ENCODE measurements around the gene SLC7A7. TPM values are rescaled to one million over a fixed set of nuclear protein-coding genes. Genes with fewer than 3 reads are reported as not detected.

SLC7A7 gene
- total and polyA plus RNA-seq, 2 of the 13 experiments (the other 11 are each of a cell fraction or from before 2014, with no cell fraction given): 0.13 to 0.63 TPM

DNA sequence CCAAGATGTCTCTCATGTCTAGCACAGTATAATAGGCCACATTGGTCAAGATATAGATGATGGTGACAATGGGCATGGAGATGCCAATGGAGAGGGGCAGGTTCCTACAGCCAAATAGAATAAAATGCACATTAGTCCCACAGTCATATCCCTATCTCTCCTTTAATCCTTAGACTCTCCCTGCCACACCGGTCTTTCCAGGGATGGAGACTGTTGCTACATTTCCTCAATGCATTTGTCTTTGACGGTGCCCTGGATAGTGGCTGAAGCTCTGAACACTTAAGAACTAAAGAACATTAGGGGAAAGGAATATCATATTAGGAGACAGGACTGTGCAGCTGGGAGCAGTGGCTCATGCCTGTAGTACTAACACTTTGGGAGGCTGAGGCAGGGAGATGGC, 39.0 kb downstream of the SLC7A7 start (continued):
- TF ChIP-seq, protein P1, sequence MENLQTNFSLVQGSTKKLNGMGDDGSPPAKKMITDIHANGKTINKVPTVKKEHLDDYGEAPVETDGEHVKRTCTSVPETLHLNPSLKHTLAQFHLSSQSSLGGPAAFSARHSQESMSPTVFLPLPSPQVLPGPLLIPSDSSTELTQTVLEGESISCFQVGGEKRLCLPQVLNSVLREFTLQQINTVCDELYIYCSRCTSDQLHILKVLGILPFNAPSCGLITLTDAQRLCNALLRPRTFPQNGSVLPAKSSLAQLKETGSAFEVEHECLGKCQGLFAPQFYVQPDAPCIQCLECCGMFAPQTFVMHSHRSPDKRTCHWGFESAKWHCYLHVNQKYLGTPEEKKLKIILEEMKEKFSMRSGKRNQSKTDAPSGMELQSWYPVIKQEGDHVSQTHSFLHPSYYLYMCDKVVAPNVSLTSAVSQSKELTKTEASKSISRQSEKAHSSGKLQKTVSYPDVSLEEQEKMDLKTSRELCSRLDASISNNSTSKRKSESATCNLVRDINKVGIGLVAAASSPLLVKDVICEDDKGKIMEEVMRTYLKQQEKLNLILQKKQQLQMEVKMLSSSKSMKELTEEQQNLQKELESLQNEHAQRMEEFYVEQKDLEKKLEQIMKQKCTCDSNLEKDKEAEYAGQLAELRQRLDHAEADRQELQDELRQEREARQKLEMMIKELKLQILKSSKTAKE (CRISPR knock-in tag; IDR thresholded peaks at IDR 0.05; ENCODE audit: borderline replicate concordance): 0 out of 2 replicates have a peak, but pooled peaks have one; percentile 23
- TF ChIP-seq, protein P2, sequence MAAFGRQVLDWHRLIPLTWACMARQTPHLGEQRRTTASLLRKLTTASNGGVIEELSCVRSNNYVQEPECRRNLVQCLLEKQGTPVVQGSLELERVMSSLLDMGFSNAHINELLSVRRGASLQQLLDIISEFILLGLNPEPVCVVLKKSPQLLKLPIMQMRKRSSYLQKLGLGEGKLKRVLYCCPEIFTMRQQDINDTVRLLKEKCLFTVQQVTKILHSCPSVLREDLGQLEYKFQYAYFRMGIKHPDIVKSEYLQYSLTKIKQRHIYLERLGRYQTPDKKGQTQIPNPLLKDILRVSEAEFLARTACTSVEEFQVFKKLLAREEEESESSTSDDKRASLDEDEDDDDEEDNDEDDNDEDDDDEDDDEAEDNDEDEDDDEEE (CRISPR knock-in tag; IDR thresholded peaks at IDR 0.05): peak; percentile 17; the same call in 1 of the 2 replicates

DNA sequence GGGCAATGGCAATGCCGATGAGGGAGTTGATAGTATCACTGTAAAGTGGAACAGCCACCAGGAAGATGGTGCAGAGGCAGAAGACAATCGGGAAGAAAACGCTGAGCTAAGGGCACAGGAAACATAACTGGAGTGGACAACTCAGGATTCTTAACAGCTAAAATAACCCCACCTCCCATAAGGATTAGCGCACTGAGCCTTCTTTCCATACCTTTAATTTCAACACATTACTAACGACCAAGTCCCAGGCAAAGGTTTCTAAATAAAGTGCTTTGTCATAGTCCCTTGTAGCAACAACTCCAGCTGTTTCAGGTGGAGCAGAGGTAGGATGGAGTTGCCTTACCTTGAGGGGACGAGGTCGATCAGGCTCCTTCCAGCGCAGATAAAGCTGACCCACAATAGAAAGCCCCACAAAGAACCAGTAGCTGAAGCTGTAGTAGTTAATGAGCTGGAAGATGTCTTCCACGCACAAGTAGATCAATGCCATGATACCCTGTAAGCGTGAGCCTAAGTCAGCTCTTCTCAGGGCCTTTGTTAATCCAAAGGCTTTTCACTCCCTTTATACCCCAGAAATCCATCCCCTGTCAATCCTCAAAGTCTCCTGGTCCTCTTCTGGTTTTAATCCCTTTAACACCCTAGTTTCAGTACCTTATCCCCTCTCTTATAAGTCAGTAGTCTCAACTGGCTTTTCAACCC, 41.1 kb downstream of the SLC7A7 start:
- Histone ChIP-seq H3K9me3 (ENCODE audit: low read length) (no peaks in the 10 kb centered on the region), H3K79me2 (ENCODE audit: insufficient read depth, low read length) (no peaks in the 10 kb centered on the region), H3K36me3 (replicated peaks in 1 of 2; ENCODE audit: control insufficient read depth in 1 of 2, insufficient read depth in 2 of 2, low read length in 2 of 2) (peaks cover 28 to 31% of the 10 kb centered on the region in 2 experiments), H3K27ac (ENCODE audit: extremely low read length, insufficient read depth, low read length) (no peak overlapping the region), H4K20me1 (ENCODE audit: insufficient read depth, low read length) (no peaks in the 10 kb centered on the region), H3K4me1 (ENCODE audit: insufficient read depth, low read length) (peaks cover 12% of the 10 kb centered on the region; the same call in 1 of the 2 replicates), H3K9ac (ENCODE audit: insufficient read depth, low read depth, low read length) (no peak overlapping the region), H3K4me3 (replicated peaks in 1 of 3; ENCODE audit: insufficient read depth in 1 of 3, low read depth in 2 of 3, low read length in 3 of 3) (no peak overlapping the region), H2AFZ (ENCODE audit: low read length) (no peak overlapping the region), H3K4me2 (ENCODE audit: low read depth, low read length) (no peak overlapping the region), H3K27me3 (ENCODE audit: control insufficient read depth in 1 of 2, insufficient read depth in 2 of 2, low read length in 2 of 2) (no peaks in the 10 kb centered on the region)
- intact Hi-C loops (cut with micrococcal nuclease; ENCODE audit: unreplicated experiment) (no loop called here), in situ Hi-C loops (cut with HindIII; ENCODE audit: extremely low pct_ligation_motif_present, low pct_unique_long_range_greater_than_20kb) (loop anchor here (10.0 kb wide), 1 partner anchor 81 kb away; no protein-coding TSS in a partner anchor)
- ATAC-seq (no peak), FAIRE-seq (no peak), DNase-seq (ENCODE audit: low spot score) (no peak)
- no TSS peak for BruUV-seq (replicated peaks)
- POLR2A ChIA-PET: interaction anchor here (0.5 to 3.1 kb wide), 12 partner anchors 8 to 233 kb away, joined by 3 to 22 read pairs (median 4); partner anchors contain the start of genes DAD1 and OXA1L
- WGBS (ENCODE audit: low lambda C conversion rate): 95% methylated on average over 10 of the region's 10 CpGs
- CTCF ChIA-PET (ENCODE audit: low intra/inter-chr PET ratio, low total read pairs): no interaction called here
- TF ChIP-seq TCF7L2 (IDR thresholded peaks at IDR 0.05; ENCODE audit: low read depth, low read length) (no peak), ZNF841 (CRISPR knock-in tag; IDR thresholded peaks at IDR 0.05; ENCODE audit: borderline replicate concordance) (no peak), SNAI1 (CRISPR knock-in tag; IDR thresholded peaks at IDR 0.05; ENCODE audit: borderline replicate concordance) (no peak), ZNF746 (CRISPR knock-in tag; IDR thresholded peaks at IDR 0.05) (no peak), MAFK (conservative IDR thresholded peaks at IDR 0.05 in 1 of 2, IDR thresholded peaks at IDR 0.05 in 1 of 2; ENCODE audit: low read length in 2 of 2) (peak in 1 of 2 experiments; percentile 24; a peak in 1 of 4 replicates), SSRP1 (CRISPR knock-in tag; IDR thresholded peaks at IDR 0.05) (no peak), NFE2L2 (IDR thresholded peaks at IDR 0.05; ENCODE audit: low read length) (peak; percentile 24; the same call in 1 of the 2 replicates), TAF1 (CRISPR knock-in tag; IDR thresholded peaks at IDR 0.05) (no peak), CEBPB (IDR thresholded peaks at IDR 0.05; ENCODE audit: borderline replicate concordance, low read depth, low read length) (no peak), RBM22 (optimal IDR thresholded peaks at IDR 0.05; ENCODE audit: low read length) (peak; percentile 64), ZFP36 (IDR thresholded peaks at IDR 0.05; ENCODE audit: borderline replicate concordance, low read depth, low read length, partially characterized antibody) (no peak)
- TF ChIP-seq, protein P3, sequence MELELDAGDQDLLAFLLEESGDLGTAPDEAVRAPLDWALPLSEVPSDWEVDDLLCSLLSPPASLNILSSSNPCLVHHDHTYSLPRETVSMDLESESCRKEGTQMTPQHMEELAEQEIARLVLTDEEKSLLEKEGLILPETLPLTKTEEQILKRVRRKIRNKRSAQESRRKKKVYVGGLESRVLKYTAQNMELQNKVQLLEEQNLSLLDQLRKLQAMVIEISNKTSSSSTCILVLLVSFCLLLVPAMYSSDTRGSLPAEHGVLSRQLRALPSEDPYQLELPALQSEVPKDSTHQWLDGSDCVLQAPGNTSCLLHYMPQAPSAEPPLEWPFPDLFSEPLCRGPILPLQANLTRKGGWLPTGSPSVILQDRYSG (CRISPR knock-in tag; IDR thresholded peaks at IDR 0.05): no peak
- TF ChIP-seq, protein P4, sequence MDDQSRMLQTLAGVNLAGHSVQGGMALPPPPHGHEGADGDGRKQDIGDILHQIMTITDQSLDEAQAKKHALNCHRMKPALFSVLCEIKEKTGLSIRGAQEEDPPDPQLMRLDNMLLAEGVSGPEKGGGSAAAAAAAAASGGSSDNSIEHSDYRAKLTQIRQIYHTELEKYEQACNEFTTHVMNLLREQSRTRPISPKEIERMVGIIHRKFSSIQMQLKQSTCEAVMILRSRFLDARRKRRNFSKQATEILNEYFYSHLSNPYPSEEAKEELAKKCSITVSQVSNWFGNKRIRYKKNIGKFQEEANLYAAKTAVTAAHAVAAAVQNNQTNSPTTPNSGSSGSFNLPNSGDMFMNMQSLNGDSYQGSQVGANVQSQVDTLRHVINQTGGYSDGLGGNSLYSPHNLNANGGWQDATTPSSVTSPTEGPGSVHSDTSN (CRISPR knock-in tag; IDR thresholded peaks at IDR 0.05; ENCODE audit: borderline replicate concordance): no peak

All from HepG2 (cell line).